C1 segment of cervical spinal cord (tissue), 14 donors: ENCODE data around the gene CFAP161.
A peak's percentile ranks its signal among the peaks of the same experiment; 100 is the strongest.
"Not testable (repeated sequence)": the region's sequence is repeated elsewhere in the genome, so short reads cannot be mapped to it uniquely, and the experiment has no call there.

Experiments
- DNase-seq, 14 donors: peaks; one replicate each; lab custom pipeline; 2025; lab: John Stamatoyannopoulos, UW

Gene CFAP161

DNA sequence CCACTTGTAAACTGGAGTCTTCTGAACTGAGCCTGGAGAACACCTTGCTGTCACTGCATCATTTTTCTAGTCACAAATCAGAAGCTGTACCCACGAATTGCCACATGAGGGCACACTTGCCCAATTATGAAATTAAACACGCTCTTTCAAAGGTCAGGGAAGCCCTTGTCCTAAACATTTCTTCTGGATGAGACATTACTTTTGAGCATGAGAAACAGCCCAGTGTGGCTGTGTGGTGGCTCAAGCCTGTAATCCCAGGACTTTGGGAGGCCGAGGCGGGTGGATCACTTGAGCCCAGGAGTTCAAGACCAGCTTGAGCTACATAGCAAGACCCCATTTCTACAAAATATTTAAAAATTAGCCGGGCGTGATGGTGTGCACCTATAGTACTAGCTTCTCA lies 27.5 kb upstream of the CFAP161 start:
- peak in 10 of 14 donors; percentile 11 to 56 (median 16) for DNase-seq

- no peak for DNase-seq
These were observed 26.2 kb upstream of the CFAP161 start for GRCh38 chr15:81107889-81108288.

- no peak for DNase-seq
These were observed 25.6 kb upstream of the CFAP161 start for GRCh38 chr15:81108427-81108826.

- no peak for DNase-seq
These were observed 23.1 kb upstream of the CFAP161 start for GRCh38 chr15:81111018-81111417.

DNA sequence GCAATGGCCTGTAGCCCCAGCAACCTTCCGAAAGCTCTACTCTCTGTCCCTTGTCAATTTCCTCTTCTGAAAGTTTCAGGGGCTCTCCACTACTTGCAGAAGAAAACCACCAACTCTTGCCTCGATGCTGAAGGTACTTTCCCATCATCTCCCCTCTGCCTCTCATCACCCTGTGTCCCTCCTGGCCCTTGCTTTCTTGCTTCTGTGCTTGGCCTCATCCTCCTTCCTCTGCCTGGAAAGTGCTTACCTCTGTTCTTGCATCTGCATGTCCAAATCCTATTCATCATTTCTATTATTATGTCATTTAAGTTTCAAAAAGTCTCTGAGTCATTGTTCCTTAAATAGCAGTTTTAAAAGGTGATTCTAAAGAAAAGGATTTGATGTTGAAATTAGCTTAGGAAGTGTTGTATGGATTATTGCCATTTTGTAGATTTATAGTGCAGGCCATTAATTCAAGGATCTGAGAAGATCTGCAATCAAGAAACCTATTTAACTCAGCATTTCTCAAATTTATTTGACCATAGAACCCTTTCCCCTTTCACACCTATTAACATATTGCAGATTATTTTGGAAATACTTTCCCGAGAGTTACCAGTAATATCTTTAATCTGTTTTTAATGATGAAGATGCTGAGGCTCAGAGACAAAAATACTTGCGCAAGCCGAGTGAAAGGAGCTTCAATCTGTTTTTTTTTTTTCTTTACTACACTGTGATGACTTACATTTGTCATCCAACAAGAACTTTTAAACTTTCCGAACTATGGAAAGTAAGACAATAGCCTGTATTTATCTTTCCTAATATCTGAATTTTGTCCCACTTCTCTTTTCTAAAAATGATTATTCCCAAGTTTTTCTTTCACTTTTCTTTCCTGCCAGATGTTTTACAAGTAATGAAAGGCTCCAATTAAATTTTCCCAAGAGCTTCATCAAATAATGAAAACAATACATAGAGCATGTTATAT lies 22.3 kb upstream of the CFAP161 start:
- DNase-seq: no peak

DNA sequence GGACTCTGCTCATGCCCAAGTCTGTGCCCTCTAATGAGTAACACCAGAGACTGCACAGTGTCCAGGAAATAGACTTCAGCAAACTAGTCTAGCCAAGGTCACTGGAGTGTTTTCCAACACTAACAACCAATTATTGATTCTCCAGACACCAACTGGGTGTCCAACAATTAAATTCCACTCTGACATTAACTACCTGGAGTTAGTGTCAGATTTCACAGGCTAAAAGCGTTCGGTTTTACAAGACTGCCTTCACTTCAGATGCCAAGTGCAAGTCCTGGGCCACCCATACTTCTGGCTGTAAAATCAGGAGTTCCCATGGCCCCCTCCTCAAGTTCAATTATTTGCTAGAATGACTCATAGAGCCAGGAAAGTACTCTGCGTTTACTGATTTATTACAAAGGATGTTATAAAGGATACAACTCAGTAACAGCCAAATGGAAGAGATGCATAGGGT lies 20.8 kb upstream of the CFAP161 start:
- no peak for DNase-seq

GRCh38 chr15:81113861-81114291 lies 20.2 kb upstream of the CFAP161 start:
- no peak for DNase-seq

- no peak for DNase-seq
These were observed 18.8 kb upstream of the CFAP161 start for GRCh38 chr15:81115054-81115939.

- no peak for DNase-seq
These were observed 16.9 kb upstream of the CFAP161 start for GRCh38 chr15:81117136-81117535.

DNA sequence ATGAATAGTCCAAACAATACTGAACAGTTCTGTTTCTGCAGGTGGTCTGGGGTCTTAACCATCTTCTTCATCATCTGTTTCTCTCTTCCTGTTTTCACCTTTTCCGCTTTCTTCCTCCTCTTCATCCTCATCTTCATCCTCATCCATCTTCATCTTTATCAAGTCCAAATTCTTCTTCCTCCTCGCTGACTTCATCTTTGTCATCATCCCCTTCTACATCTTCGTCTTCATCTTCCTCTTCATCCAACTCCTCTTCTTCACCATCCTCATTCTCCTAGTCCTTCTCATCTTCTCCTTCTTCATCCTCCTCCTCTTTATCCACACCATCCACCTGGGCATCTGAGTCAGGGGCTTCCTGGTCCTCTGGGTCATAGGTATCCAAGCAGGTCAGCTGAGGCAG lies 16.5 kb upstream of the CFAP161 start:
- DNase-seq: no peak

GRCh38 chr15:81118361-81118760 lies 15.7 kb upstream of the CFAP161 start:
- DNase-seq: no peak

GRCh38 chr15:81120069-81120468 lies 14.0 kb upstream of the CFAP161 start:
- no peak for DNase-seq

GRCh38 chr15:81126892-81127291 lies 7.2 kb upstream of the CFAP161 start:
- no peak for DNase-seq

- not testable (repeated sequence) for DNase-seq
These were observed 7.4 kb downstream of the CFAP161 start for GRCh38 chr15:81141478-81141877.

GRCh38 chr15:81146006-81146405 lies 11.9 kb downstream of the CFAP161 start:
- no peak for DNase-seq

- DNase-seq: no peak
These were observed 12.4 kb downstream of the CFAP161 start for GRCh38 chr15:81146466-81146865.

DNA sequence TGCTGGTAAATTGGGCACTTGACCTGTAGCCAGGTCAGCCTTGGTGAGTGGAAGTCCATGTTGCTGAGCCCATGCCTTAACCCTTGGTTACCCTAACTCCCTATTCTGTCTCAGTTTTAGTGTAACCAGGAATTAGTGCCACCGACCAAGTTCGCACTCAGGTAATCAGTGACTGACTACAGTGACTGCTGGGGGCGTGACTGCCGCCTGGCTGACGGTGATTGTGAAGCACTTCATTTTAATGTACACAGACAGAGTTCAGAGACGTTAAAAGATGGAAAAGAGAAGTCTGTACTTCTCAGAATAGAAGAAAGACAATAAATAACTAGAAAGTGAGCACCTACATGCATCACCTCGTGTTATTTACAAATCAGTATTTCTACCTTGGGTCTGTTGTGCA lies 17.3 kb downstream of the CFAP161 start:
- no peak for DNase-seq

- no peak for DNase-seq
These were observed 18.3 kb downstream of the CFAP161 start for GRCh38 chr15:81152339-81152738.

GRCh38 chr15:81152799-81153198 lies 18.7 kb downstream of the CFAP161 start:
- no peak for DNase-seq

DNA sequence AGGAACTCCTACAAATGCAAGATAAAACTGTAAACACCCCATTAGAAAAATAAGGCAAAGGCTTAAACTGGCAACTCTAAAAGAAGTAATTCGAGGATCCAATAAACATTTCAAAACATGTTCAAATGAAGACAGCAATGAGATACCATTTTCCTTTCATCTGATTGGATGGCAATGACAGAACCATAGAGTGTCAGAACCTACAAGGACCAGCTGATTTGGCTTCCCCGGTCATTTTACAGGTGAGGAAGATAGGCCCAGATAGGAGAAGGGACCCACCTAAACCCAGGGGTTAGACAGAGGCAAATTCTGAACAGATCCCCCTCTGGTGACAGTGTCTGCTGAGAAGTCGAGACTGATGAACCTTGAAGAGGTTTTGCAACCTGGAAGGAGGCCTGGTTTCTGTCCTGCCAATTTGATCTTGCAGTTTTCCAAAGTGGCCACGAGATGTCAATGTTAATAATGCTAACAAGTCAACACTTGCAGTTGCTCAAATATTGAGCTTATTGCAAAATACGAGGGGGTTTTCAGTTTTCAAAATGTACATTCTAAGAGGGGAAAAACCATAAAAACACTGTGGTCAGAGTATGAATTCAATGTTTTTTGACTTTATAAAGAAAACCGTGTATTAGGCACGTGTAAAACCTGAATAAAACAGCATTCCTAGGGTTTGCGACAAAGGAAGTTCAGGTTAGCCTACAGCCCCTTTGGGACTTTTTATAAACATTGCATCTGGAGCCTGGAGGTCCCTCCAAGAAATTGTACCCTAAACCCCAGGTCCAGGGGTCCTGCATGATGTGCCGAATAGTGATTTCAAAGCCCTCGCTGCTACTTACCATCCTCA lies 21.5 kb downstream of the CFAP161 start:
- DNase-seq: peak in 2 of 14 donors; percentile 8 to 75

GRCh38 chr15:81156324-81156723 lies 22.3 kb downstream of the CFAP161 start:
- DNase-seq: no peak
